HG03432 (cell line): ENCODE results near the gene PCNA.

Experiments used
- ATAC-seq: cut with Tn5 transposase; IDR thresholded peaks from one replicate; pipeline ENCODE4 v1.9.1; 2021; ENCODE audit warnings: mild to moderate bottlenecking, moderate library complexity; ENCODE audit not compliant: unreplicated experiment

The PCNA gene

DNA sequence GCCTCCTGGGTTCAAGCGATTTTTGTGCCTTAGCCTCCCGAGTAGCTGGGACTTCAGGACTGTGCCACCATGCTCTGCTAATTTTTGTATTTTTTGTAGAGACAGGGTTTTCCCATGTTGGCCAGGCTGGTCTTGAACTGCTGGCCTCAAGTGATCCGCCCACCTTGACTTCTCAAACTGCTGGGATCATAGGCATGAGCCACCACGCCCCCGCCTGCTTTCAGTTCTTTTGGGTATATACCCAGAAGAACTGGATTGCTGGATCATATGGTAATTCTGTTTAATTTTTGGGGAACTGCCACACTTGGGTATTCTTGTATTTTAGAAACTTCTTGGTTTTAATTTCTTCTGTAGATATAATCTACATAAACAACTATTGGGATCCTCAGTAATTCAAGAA is 24.1 kb upstream of the PCNA start:
- no peak for ATAC-seq

DNA sequence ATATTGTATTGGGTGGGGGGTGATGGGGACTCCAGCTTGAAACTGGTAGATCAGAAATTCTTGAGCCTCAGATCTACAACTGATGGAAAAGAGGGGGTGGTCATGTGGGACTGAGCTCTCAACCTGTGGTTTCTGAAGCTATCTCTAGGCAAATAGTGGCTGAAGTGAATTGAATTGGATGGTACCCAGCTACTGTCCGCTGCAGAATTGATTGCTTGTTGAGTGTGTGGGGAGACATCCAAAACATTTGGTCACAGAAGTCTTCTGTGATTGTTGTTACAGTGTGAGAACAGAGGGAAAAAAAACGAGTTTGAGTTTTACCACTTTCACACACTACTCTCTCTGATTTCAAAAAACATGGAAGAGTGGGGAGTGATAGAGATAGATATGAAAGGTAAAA is 21.9 kb upstream of the PCNA start:
- ATAC-seq, result no peak

DNA sequence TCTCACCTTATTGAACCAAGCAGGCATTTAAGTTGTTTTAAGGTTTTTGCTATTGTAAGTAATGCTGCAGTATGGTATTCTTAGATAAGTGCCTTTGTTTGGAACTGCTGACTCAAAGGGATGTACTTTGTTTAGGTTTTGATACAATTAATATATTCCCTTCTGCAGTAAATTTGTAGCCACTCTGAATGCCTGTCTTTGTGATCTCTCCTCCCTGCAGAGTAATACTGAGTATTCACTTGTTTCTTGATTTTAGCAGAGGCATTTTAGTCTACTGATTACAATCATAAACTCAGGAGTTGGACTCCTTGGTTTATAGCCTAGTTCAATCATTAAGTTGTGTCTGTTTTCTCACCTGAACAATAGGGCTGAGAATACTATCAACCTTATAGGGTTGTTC is 20.4 kb upstream of the PCNA start:
- no peak for ATAC-seq

DNA sequence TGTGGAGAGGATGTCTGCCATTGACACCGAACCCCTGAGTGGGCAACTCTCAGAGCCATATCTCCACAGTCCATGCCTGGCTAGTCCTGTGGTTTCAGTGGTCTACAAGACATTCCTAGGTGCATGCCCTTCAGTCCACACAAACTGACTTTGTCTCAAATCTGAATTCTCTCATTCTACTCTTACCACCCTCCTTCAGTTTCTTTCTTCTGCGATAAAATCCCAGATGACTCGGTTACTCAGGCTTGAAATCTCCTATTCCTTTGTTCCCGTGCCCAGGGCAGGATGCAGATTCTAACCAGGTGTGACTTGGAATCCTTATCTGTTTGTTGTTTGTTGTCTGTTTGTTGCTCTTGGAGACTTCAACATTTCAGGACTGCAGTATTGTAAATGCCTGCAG is 16.3 kb upstream of the PCNA start:
- ATAC-seq, result peak; percentile 47

DNA sequence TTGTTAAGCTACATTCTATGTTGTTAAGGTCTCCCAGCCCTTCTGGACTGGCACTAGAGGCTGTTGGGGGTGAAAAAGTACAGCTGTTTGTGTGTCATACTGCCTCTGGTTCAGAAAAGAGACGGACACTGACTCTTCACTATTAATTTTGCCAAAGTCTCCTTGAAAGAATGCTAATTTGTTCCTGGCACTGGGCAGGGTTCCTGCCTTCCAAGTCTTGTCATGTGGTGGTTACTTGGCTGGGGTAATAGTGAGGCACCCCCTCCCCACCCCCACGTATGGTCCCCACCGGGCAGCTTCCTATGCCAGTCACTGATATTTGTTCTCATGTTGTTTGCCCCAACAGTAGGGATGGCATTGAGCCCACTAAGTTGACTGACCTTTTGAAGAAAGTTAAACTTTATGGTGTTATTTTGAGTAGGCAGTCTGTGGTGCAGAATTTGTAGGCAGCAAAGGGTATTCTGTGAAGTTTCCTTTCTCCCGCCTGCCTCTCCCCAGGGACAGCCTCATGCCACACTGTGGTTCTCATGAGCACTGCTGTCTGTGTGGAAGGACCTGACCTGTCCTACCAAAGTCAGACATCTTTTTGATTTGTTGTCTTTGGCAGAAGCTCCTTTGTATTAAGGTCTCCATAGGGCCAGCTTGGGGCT is 15.7 kb upstream of the PCNA start:
- ATAC-seq, result peak; percentile 79

DNA sequence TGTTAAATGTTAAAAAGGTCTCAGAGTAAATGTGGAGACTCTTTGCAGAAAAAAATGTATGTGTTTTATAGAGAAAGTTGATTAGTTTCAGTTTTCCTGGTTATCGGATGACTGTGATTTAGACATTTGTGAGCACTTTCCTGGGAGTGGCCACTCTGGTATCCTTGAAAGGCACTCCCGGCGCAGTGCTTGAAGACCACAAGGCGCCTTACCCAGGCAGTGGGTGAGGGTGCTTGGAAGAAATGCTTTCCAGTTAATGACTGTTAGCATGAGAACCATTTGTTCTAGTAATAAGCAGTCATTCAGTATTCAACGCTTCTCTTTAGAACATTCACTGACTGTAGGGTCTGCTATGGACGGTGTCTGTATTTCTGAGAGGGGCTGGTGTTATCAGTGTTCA is 14.2 kb upstream of the PCNA start:
- no peak for ATAC-seq

DNA sequence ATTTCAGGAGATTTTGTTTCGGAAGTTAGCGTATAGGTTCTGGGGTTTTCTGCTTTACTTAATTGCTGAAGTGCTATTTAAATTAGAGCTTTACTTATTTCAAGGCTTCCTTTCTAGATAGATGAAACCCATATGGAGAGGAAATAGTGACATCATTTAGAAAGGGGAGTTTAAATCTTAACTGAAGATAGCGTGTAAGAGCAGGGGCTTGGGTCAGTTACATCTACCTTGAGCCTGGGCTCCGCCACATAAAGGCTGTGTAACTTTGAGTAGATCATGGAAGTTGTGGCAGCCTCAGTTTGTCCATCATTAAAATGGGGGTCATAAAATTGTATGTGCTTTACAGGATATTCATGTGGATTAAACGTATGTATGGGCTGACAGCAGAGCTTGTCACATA is 11.7 kb upstream of the PCNA start:
- ATAC-seq, result no peak

DNA sequence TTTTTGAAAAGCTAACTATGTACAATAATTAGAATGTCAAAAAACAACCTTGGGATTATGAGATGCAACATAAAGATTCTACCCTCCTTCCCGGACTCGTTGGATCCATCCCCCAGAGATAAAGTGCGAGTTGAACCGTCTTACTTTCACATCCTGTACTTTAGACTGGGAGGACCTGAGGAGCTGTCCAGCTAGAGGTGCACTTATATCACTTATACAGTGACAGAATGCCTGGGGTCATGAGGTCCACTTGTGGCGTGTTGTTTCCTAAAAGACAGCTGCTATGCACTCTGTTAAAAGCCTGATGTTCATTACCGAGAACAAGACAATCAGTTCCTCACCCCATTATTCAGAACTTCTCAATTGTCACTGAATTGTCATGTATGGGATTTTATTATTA is 9.1 kb upstream of the PCNA start:
- ATAC-seq, result no peak

DNA sequence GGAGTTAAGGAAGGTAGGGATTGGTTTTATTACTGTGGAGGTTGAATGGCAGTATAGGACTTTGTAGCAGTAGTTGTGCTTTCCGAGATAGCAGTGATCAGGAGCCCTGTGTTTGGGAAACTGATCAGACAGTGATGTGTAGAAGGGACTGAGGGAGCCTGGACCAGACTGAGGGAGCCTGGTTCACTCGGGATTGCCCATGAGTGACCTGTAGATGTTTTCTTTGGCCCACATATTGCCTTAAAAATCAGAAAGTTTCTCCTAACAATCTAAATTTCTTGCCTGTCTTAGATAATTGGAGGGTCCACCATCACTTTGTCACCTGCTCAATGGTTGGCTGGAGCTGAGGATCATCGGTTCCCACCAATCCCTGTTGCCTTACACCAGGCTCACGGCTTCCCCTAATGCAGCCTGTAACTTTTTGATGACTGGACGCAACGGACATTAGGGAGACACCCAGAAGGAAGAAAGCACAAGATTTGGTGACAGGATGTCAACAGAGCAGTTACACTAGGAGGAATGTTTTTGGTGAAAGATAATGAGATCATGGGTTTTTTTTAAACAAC is 8.2 kb upstream of the PCNA start:
- no peak for ATAC-seq

DNA sequence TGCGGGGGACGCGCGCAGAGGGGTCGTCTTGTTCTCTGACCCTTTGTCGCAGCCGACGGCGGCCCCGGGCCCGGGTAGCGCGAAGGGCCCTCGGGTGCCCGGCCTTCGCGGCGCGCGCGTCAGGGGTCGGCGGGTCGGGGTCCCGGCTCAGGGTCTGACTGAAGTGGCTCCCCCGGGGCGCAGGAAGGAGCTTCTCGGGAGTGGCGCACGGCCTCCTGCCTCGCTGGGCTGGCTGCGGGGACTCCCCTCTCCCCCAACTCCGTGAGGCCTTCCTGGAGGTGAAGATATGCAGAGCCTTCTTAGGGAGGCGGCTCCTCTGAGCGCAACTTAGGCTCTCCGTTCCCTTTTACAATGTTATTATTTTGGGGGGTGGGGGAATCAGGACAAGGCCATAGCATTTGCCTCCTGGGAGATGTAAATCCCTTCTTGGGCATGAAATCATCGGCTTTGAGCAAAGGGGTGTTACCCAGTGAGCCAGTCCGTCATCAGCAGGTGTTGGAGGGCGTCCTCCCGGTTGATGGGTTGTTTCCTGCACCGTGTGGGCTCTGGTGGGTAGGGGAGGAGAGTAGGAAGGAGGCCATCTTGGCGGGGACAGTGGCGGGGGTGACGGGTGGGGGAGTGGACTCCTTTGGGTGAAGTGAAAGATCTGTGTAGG is 7.6 kb upstream of the PCNA start:
- ATAC-seq, result peak; percentile 33

DNA sequence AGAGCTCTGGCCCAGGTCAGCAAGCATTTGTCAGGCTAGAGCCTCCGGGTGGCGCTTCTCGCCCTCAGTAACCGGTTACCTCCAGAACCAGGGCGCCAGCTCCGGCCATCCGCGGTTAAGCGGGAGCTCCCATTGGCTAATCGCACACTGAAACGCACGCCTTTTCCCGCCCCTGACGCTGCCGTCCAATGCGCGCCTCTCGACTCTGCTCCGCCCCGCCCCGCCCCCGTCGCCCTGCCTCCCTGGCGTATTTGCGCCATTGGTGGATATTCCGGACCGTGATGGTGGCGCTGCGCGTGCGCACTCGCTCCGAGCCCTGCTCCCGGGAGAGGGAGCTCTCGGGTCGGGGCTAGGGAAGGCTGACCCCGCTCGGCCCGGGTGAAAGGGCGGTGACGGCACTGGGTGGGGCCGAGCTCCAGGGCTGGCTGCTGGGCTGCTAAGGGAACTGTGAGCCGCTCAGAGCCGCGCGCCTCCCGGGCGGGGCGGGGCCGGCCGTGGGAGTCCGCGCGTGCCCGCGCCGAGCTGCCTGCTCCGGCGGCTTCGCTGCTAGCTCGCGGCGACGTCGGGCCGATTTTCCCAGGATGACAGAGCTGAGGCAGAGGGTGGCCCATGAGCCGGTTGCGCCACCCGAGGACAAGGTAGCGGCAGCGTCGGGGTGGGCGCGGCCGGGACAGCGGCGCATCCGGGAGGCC is 6.9 kb upstream of the PCNA start, which contains the start of gene CDS2:
Gene CDS2 (plus strand): TSS at position 497 of the 692 bp plus-strand sequence. CDS start 85 bp downstream, at position 582.
- peak; percentile 93 for ATAC-seq

DNA sequence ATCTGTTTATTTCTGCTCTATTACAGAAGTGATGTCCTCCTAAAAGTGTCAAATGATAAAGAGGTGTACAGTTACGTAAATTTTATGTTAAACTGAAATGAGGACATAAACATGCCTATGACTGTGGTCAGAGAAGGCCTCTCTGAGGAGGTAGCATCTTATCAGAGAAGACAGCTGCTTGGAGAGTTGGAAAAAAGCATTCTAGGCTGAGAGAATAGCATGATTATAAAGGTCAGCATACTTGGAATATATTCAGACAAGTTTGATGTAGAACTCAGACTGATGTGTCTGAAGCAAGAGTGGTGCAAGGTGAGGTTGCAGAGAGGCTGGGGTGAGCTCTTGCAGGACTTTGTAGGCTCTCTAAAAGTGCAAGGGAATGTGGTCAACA is 3.1 kb upstream of the PCNA start:
- no peak for ATAC-seq

DNA sequence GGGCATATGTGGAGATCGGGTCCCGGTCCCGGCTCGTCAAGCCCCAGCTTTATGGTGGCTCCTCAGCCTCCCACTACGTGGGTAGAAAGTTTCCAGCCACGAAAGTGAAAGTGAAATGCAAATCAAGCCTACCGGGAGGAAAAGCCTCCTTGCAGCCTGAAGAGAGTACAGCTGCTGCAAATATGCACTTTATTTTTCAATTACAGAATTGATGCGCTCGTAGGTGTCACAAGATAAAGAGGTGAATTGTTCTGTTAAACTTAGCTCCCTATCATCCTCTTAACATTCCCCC is 373 bp upstream of the PCNA start:
- ATAC-seq, result no peak

DNA sequence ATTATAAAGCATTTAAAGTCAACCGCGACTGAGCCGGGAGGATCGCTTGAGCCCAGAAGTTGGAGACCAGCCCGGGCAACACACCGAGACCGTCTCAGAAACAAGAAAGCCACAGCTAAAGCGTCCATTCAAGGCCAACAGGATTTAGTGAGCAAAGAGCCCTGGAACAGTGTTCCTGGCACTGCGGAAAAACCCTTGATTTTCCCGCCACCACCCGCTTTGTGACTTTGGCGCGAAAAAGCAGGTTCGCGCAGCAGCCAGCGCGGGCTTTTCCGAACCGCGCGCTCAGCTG is 669 bp downstream of the PCNA start:
- no peak for ATAC-seq

DNA sequence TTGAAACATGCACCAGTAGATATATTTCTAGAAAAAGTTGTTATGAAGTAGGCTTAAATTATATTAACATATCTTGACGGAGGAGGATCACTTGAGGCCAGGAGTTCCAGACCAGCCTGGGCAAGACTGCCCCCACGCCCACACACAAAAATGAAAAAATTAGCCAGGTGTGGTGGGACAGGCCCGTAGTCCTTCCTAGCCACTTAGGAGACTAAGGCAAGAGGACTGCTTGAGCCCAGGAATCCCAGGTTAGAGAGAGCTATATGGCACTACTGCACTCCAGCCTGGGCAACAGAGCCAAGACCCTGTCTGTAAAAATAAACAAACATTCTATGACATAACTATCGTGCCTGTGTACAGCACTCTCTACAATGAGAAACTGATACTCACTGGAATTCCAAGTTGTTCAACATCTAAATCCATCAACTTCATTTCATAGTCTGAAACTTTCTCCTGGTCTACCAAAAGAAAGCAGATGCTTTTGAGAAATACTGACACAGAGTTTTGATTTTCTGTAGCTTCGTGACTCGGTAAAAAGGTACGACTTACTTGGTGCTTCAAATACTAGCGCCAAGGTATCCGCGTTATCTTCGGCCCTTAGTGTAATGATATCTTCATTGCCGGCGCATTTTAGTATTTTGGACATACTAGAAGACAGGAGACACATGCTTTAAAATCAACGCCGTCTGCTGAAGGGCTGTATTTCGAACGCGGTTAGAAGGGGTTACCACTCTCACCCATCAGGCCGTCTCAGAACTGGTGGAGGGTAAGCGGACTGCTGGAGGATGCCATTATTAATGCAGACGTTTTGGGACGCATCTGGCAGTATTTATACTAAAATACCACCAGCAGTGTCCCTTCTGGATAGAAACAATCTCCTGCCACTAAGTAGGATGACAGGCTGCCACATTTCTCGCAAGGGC is 1.3 kb downstream of the PCNA start:
- ATAC-seq, result no peak

DNA sequence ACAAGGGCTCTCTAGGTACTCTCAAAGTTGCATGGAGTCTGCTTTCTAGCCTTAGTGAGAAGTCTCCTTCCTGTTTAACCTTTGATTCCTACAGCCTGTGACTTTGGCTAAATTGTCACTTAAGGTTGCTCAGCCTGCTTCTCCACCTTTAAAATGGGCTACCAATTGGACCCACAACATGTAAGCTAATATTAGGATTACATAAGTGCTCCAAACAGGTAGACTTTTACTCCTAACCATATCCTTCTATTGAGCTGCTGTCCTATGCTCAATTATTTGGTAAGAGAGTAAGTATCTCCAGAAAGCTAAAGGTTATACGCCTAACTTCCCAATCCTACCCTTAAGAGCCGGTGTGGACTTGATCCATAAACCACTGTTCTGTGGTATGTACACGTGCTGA is 2.9 kb downstream of the PCNA start:
- ATAC-seq, result no peak

DNA sequence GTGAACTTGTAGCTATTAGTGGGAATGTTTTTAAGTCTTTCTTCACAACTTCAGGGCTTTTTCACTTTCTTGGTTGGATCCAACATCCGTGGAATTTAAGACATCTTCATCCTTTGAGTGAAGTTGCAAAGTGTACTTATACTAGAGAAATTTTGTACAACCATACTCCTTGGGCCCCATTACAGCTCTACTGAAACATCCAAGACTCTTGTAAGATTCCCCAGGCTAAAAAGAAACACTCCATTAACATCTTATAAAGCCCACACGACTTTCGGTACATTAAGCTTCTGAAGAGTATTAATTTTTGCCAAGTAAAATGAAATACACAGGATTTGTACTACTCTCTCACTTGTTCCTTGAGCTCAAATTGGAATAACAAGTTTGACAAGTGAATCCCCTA is 5.4 kb downstream of the PCNA start:
- ATAC-seq, result no peak

DNA sequence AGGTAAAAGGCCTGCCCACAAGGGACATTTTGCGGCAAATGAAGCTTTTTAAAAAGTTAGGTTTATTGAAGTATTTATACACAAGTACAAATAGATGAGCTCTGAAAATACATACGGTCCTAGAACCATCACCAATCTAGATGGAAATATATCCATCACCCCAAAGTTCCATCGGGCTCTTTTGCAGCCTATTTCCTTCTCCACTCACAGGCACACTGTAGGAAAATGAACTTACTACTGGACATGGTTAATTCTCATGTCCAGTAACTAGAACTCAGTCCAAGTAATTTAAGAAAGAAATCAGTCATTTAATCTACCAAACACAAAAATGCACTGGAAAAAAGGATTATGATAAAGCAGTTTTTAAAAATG is 6.2 kb downstream of the PCNA start:
- ATAC-seq, result no peak

DNA sequence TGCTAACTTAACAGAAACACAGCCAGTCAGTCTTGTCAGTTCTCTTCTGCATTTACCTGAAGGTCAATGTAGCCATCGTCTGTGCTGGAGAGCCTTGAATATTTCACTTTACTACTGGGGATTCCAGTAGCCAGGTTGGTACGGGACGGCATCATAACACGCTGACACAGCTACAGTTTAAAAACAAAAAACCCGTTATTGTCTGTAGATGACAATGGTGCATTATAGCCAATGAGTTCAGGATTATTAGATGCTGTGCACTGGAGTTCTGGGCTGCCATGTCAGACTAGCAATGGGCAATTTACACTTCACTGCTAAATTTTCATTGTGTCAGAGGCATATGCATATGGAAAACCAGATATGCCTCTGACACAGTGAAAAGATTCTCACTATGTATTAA is 10.5 kb downstream of the PCNA start:
- ATAC-seq, result no peak

DNA sequence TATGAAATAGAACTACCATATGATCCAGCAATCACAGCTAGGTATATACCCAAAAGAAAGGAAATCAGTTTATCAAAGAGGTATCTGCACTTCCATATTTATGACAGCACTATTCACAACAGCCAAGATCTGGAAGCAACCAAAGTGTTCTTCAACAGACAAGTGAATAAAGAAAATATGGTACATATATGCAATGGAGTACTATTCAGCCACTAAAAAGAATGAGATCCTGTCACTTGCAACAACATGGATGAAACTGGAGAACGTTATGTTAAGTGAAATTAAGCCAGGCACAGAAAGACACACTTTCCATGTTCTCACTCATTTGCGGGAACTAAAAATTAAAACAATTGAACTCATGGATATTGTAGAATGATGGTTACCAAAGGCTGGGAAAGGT is 15.3 kb downstream of the PCNA start:
- ATAC-seq, result no peak

DNA sequence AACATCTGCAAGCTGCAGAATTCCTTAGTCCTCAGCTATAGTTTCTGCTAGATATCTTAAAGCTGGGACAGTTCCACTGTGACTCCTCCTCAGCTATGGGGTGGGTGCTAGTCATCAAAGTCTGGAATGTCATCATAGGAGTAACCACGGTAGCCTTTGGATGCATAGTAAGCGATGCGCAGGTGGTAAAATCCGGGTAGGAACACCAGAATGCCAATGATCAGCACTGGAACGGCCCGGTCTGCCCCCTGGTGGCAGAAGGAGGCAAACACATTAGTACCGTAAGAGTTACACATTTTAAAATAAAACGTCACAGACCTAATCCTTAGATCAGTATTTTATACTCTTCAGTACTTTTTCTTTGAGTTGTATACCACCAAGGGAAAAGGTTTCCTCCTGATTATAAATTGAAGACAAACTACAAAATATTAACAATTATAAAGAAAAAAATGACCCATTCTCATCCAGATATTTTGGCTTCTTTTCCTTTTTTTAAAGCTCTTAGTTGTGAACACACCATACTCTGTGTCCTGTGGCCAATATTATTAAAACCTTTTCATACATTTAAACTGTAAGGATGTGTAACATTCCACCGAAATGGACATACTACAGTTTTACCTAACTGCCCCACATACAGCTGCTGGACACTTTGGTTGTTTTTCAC is 18.9 kb downstream of the PCNA start:
- ATAC-seq, result peak; percentile 57
